Activated CD8-positive, alpha-beta T cell treated with anti-CD3 and anti-CD28 coated beads for 36 hours (primary cell): Measurements from ENCODE around the gene PRRC2B. TPM values are rescaled to one million over a fixed set of nuclear protein-coding genes. Genes with fewer than 3 reads are reported as not detected.

Source experiments
- ATAC-seq: fragments of 200-7000 bp; cut with Tn5 transposase; one replicate; pipeline ENCODE4 v1.10.0; 2021; ENCODE audit warnings: mild to moderate bottlenecking, moderate library complexity
- CTCF ChIA-PET: fragments of 350-600 bp; sonication (Branson Sonifier 250); formaldehyde crosslinking; loops from one replicate; lab custom pipeline; 2021; ENCODE audit warnings: antibody characterized with exemption; lab: Charles Lee
- POLR2A ChIA-PET: fragments of 350-600 bp; sonication (Branson Sonifier 250); formaldehyde crosslinking; loops from one replicate; lab custom pipeline; 2021; ENCODE audit warnings: antibody characterized with exemption; lab: Charles Lee
- DNase-seq: peaks from one replicate; pipeline ENCODE4 v3.0.0-alpha.2; 2020
- H3K27ac Mint-ChIP-seq: one replicate; pipeline ENCODE4 v1.8.0; 2021; ENCODE audit warnings: mild to moderate bottlenecking, mixed read lengths
- H3K27me3 Mint-ChIP-seq: one replicate; pipeline ENCODE4 v1.8.0; 2021; ENCODE audit warnings: mixed read lengths
- H3K36me3 Mint-ChIP-seq: one replicate; pipeline ENCODE4 v1.8.0; 2021; ENCODE audit warnings: low read depth, mixed read lengths
- H3K4me1 Mint-ChIP-seq: one replicate; pipeline ENCODE4 v1.8.0; 2021; ENCODE audit warnings: low read depth, mixed read lengths
- H3K4me3 Mint-ChIP-seq: one replicate; pipeline ENCODE4 v1.8.0; 2021; ENCODE audit warnings: mild to moderate bottlenecking, moderate library complexity, mixed read lengths
- H3K9me3 Mint-ChIP-seq: one replicate; pipeline ENCODE4 v1.8.0; 2021; ENCODE audit warnings: mixed read lengths
- CTCF ChIP-seq: fragments of 200-600 bp; IDR thresholded peaks from one replicate; pipeline ENCODE4 v1.8.0; 2022; ENCODE audit warnings: antibody characterized with exemption, mild to moderate bottlenecking
- intact Hi-C: fragments of 100-400 bp; cut with micrococcal nuclease; formaldehyde crosslinking; loops from one replicate; pipeline ENCODE4 v1.10.0; 2022
- total RNA-seq, 2 experiments: library from RNA; stranded (reverse); gene quantifications; one replicate each; pipeline ENCODE4 v1.2.3, GENCODE V29; 2021

The PRRC2B gene
- total RNA-seq, 2 experiments from 2014 or later: 134 to 141 TPM

- POLR2A ChIA-PET: interaction anchor here (0.6 to 1.4 kb wide), 3 partner anchors 22 to 382 kb away, joined by 3 to 4 read pairs (median 3); partner anchors contain the start of gene PLPP7
- no peak overlapping the region for H3K27ac Mint-ChIP-seq
- intact Hi-C loops: no loop called here
These were observed 128.6 kb downstream of the PRRC2B start for GRCh38 chr9:131522257-131523085.

GRCh38 chr9:131523086-131523388 lies 129.2 kb downstream of the PRRC2B start:
- TF ChIP-seq CTCF: no peak
- ATAC-seq (no peak), DNase-seq (no peak)
- intact Hi-C loops: no loop called here
- no peaks in the 10 kb centered on the region for H3K27me3 Mint-ChIP-seq
- H3K9me3 Mint-ChIP-seq: no peaks in the 10 kb centered on the region
- H3K4me3 Mint-ChIP-seq: no peak overlapping the region
- no peaks in the 10 kb centered on the region for H3K4me1 Mint-ChIP-seq
- H3K27ac Mint-ChIP-seq: no peak overlapping the region
- ChIA-PET CTCF (no interaction called here), POLR2A (interaction anchor here (0.6 to 1.4 kb wide), 3 partner anchors 22 to 383 kb away, joined by 3 to 4 read pairs (median 3); partner anchors contain the start of gene PLPP7)
- peaks cover 18% of the 10 kb centered on the region for H3K36me3 Mint-ChIP-seq

More at GRCh38 chr9:131522257-131523085, 128.6 kb downstream of the PRRC2B start:
- Mint-ChIP-seq H3K4me3 (no peak overlapping the region), H3K36me3 (peaks cover 18% of the 10 kb centered on the region), H3K9me3 (no peaks in the 10 kb centered on the region), H3K4me1 (no peaks in the 10 kb centered on the region), H3K27me3 (no peaks in the 10 kb centered on the region)
- no peak for DNase-seq
- no peak for ATAC-seq
- TF ChIP-seq CTCF: no peak
- CTCF ChIA-PET: no interaction called here

- H3K27ac Mint-ChIP-seq: peak overlapping the region; percentile 57
- TF ChIP-seq CTCF: no peak
- no peak for DNase-seq
- CTCF ChIA-PET: no interaction called here
- no peak for ATAC-seq
- POLR2A ChIA-PET: interaction anchor here (1.1 to 1.4 kb wide), 2 partner anchors 23 to 234 kb away, joined by 3 to 4 read pairs; partner anchors contain the start of gene PLPP7
- no peak overlapping the region for H3K4me3 Mint-ChIP-seq
- intact Hi-C loops: no loop called here
- no peaks in the 10 kb centered on the region for H3K27me3 Mint-ChIP-seq
- H3K9me3 Mint-ChIP-seq: no peaks in the 10 kb centered on the region
- peaks cover 21% of the 10 kb centered on the region for H3K36me3 Mint-ChIP-seq
- peaks cover 2% of the 10 kb centered on the region for H3K4me1 Mint-ChIP-seq
These were observed 129.9 kb downstream of the PRRC2B start for GRCh38 chr9:131523451-131524435.

GRCh38 chr9:131524665-131525315 lies 130.9 kb downstream of the PRRC2B start:
- no peak for TF ChIP-seq CTCF
- peaks cover 19% of the 10 kb centered on the region for H3K36me3 Mint-ChIP-seq
- ChIA-PET POLR2A (interaction anchor here (2.1 kb wide), 1 partner anchor 12 kb away, joined by 4 read pairs; no protein-coding TSS in a partner anchor), CTCF (no interaction called here)
- H3K4me3 Mint-ChIP-seq: no peak overlapping the region
- peaks cover 3% of the 10 kb centered on the region for H3K4me1 Mint-ChIP-seq
- intact Hi-C loops: no loop called here
- ATAC-seq (no peak), DNase-seq (no peak)
- H3K27ac Mint-ChIP-seq: peak overlapping the region; percentile 57
- no peaks in the 10 kb centered on the region for H3K27me3 Mint-ChIP-seq
- no peaks in the 10 kb centered on the region for H3K9me3 Mint-ChIP-seq
